GM20431 (cell line): ENCODE measurements around the gene IL17B.

Experiments
- in situ Hi-C: fragments of 300-500 bp; cut with MseI, MboI; formaldehyde crosslinking; loops from one replicate; pipeline ENCODE4 v1.15.0; 2020; ENCODE audit warnings: low sequenced_read_pairs; ENCODE audit not compliant: unreplicated experiment

Gene IL17B

GRCh38 chr5:149363936-149364335 is 15.2 kb downstream of the IL17B start:
- in situ Hi-C loops = no loop called here

GRCh38 chr5:149363358-149363757 is 15.7 kb downstream of the IL17B start:
- in situ Hi-C loops = no loop called here

GRCh38 chr5:149362541-149362940 is 16.6 kb downstream of the IL17B start:
- in situ Hi-C loops = no loop called here

- in situ Hi-C loops = no loop called here
Measured at GRCh38 chr5:149360272-149360671, 18.8 kb downstream of the IL17B start.

- in situ Hi-C loops = no loop called here
Measured at GRCh38 chr5:149358868-149359495, 20.1 kb downstream of the IL17B start.

GRCh38 chr5:149358294-149358651 is 20.8 kb downstream of the IL17B start:
- in situ Hi-C loops = no loop called here

GRCh38 chr5:149357370-149358293 is 21.5 kb downstream of the IL17B start, which contains the start of gene PCYOX1L:
PCYOX1L (plus strand) TSS chr5:149358046; CDS start chr5:149358069, 23 bp downstream.
- in situ Hi-C loops = no loop called here

GRCh38 chr5:149356391-149356790 is 22.7 kb downstream of the IL17B start:
- in situ Hi-C loops = no loop called here

- in situ Hi-C loops = no loop called here
Measured at GRCh38 chr5:149355688-149356087, 23.4 kb downstream of the IL17B start.

GRCh38 chr5:149353911-149354310 is 25.2 kb downstream of the IL17B start:
- in situ Hi-C loops = no loop called here

GRCh38 chr5:149352169-149352568 is 26.9 kb downstream of the IL17B start:
- in situ Hi-C loops = no loop called here

- in situ Hi-C loops = no loop called here
Measured at GRCh38 chr5:149349382-149349781, 29.7 kb downstream of the IL17B start.

GRCh38 chr5:149348518-149348917 is 30.6 kb downstream of the IL17B start:
- in situ Hi-C loops = no loop called here

- in situ Hi-C loops = no loop called here
Measured at GRCh38 chr5:149345892-149346222, 33.2 kb downstream of the IL17B start.

- in situ Hi-C loops = no loop called here
Measured at GRCh38 chr5:149345147-149345891, 33.8 kb downstream of the IL17B start, which contains the start of gene GRPEL2. GRPEL2 (plus strand) TSS chr5:149345499; CDS start chr5:149345540, 41 bp downstream.

GRCh38 chr5:149344151-149344550 is 34.9 kb downstream of the IL17B start:
- in situ Hi-C loops = no loop called here

GRCh38 chr5:149341876-149342275 is 37.2 kb downstream of the IL17B start:
- in situ Hi-C loops = no loop called here

- in situ Hi-C loops = no loop called here
Measured at GRCh38 chr5:149340920-149341319, 38.2 kb downstream of the IL17B start.

GRCh38 chr5:149338364-149338763 is 40.7 kb downstream of the IL17B start:
- in situ Hi-C loops = no loop called here

- in situ Hi-C loops = no loop called here
Measured at GRCh38 chr5:149337736-149338135, 41.4 kb downstream of the IL17B start.
